Psoas muscle (tissue), 8 donors: ENCODE data around the gene EXOSC2. TPM values are rescaled to one million over a fixed set of nuclear protein-coding genes. Genes with fewer than 3 reads are reported as not detected.
A peak's percentile ranks its signal among the peaks of the same experiment; 100 is the strongest.

Source experiments
- ATAC-seq, 4 donors: fragments of 200-7000 bp; cut with Tn5 transposase; one replicate each; pipeline ENCODE4 v1.9.1; 2020; ENCODE audit warnings: moderate library complexity in 3 of 4, mild to moderate bottlenecking in 2 of 4
- DNase-seq, 2 donors: peaks; one replicate each; pipeline ENCODE4 v3.0.0-alpha.2; 2020
- H3K27ac ChIP-seq: fragments of 200-600 bp; one replicate; pipeline ENCODE4 v1.8.0; 2022
- H3K27me3 ChIP-seq, 3 donors: fragments of 200-600 bp in 1 of 3; one replicate each; pipeline versions ENCODE4 v1.6.1 to v1.8.0; 2013 to 2022; ENCODE audit warnings: low read length in 2 of 3, mild to moderate bottlenecking in 2 of 3, moderate library complexity in 1 of 3; ENCODE audit not compliant: insufficient read depth in 3 of 3
- H3K36me3 ChIP-seq, 2 donors: fragments of 200-600 bp in 1 of 2; one replicate each; pipeline versions ENCODE4 v1.6.1 to v1.8.0; 2013 to 2022; ENCODE audit warnings: low read depth in 1 of 2, mild to moderate bottlenecking in 1 of 2, moderate library complexity in 1 of 2; ENCODE audit not compliant: insufficient read depth in 1 of 2
- H3K4me1 ChIP-seq: fragments of 200-600 bp; one replicate; pipeline ENCODE4 v1.8.0; 2022
- H3K4me3 ChIP-seq: fragments of 200-600 bp; one replicate; pipeline ENCODE4 v1.8.0; 2022; ENCODE audit warnings: mild to moderate bottlenecking
- H3K9me3 ChIP-seq: fragments of 200-600 bp; one replicate; pipeline ENCODE4 v1.8.0; 2022
- CTCF ChIP-seq: fragments of 200-600 bp; IDR thresholded peaks from one replicate; pipeline ENCODE4 v1.8.0; 2022; ENCODE audit warnings: antibody characterized with exemption
- WGBS, 3 donors: extraction: QIAGEN DNeasy Blood & Tissue Kit; methylation state at CpG; one replicate each; pipeline versions ENCODE4 v1.1.6 to v1.1.7; 2013; 5-methylcytosine and 5-hydroxymethylcytosine counted together
- intact Hi-C, 2 donors: fragments of 100-400 bp; cut with DNase I; formaldehyde crosslinking; loops; one replicate each; pipeline versions ENCODE4 v1.11.0 to v1.14.2; 2022
- long read RNA-seq, 2 donors: library from polyadenylated mRNA; unstranded; transcript quantifications; one replicate each; pipeline ENCODE4 v2.0.0, GENCODE V29; 2021
- polyA plus RNA-seq, 3 donors: library from polyadenylated mRNA; stranded (reverse); fragments of 200-250 nt; gene quantifications; one replicate each; pipeline ENCODE4 v1.2.3, GENCODE V29; 2013
- total RNA-seq, 4 donors: library from RNA; stranded (reverse); fragmentation: NEBNext Ultra II Directional in 2 of 4; extraction: Animal tissue kit (Norgen Biotek cat#: 25700) in 2 of 4; gene quantifications; one replicate each; pipeline versions ENCODE4 v1.2.1 to v1.2.4, GENCODE V29; 2021 to 2023
- donor health status: healthy with polysubstance abuse.
- donor health status: DM: no; HTN: no; CAD: no; lungs with moderate emphysema.
- donor health status: Bipolar disorder and iron deficiency.
- donor health status: healthy.
- donor health status: DM: yes; HTN: yes; CAD: no.
- donor health status: DM: no; HTN: no; CAD: no.
- donor health status: DM: no; HTN: no; CAD: no.
- donor health status: DM: yes; HTN: yes; CAD: no.

Gene EXOSC2
- total RNA-seq (10 to 100 TPM; 14.4 to 19.7 (median 16.1) TPM), polyA plus RNA-seq (10 to 100 TPM; 11.8 to 25.0 (median 15.5) TPM)
- long read RNA-seq, donor 1, transcript EXOSC2-204 (9 exons, 2,040 nt), result major isoform, 10 of 12 reads
- long read RNA-seq, donor 1, partial matches to known transcripts, result 0 of 12 reads
- long read RNA-seq, donor 1, other reads (novel, unspliced or antisense), result 1 of 12 reads
- long read RNA-seq, donor 2, transcript EXOSC2-204 (9 exons, 2,040 nt), result major isoform, 37 of 43 reads
- long read RNA-seq, donor 2, partial matches to known transcripts, result 0 of 43 reads
- long read RNA-seq, donor 2, other reads (novel, unspliced or antisense), result 5 of 43 reads

GRCh38 chr9:130693426-130694191 is at the start of gene EXOSC2:
EXOSC2 (plus strand) TSS chr9:130693780; CDS start chr9:130693792, 12 bp downstream.
- peak; percentile 99 for DNase-seq
- Histone ChIP-seq H3K9me3 (no peaks in the 10 kb centered on the region), H3K27ac (peak within 1 kb of the TSS; percentile 66), H3K36me3 (peaks cover 4 to 33% of the 10 kb centered on the region in 2 donors), H3K4me1 (peaks cover 10% of the 10 kb centered on the region), H3K4me3 (peak within 1 kb of the TSS; percentile 82), H3K27me3 (no peaks in the 10 kb centered on the region)
- WGBS, 3 donors, result 1% methylated on average over 40 of the region's 40 CpGs
- no peak for TF ChIP-seq CTCF
- intact Hi-C loops, result no loop called here
- ATAC-seq, result peak; percentile 96 to 98 (median 98)

GRCh38 chr9:130651221-130651620 is 42.4 kb upstream of the EXOSC2 start:
- H3K4me3 ChIP-seq, result no peak overlapping the region
- peaks cover 0 to 23% (median 2%) of the 10 kb centered on the region in 3 donors for H3K27me3 ChIP-seq
- WGBS, 3 donors, result 73 to 83% (median 81%) methylated on average over 15 of the region's 15 CpGs
- H3K4me1 ChIP-seq, result no peaks in the 10 kb centered on the region
- DNase-seq, result no peak
- TF ChIP-seq CTCF, result no peak
- no peak for ATAC-seq
- H3K36me3 ChIP-seq, result no peaks in the 10 kb centered on the region
- no peak overlapping the region for H3K27ac ChIP-seq
- intact Hi-C loops, result no loop called here
- H3K9me3 ChIP-seq, result no peaks in the 10 kb centered on the region

GRCh38 chr9:130651752-130652151 is 41.8 kb upstream of the EXOSC2 start:
- TF ChIP-seq CTCF, result no peak
- H3K4me3 ChIP-seq, result no peak overlapping the region
- no peak overlapping the region for H3K27ac ChIP-seq
- ATAC-seq (no peak), DNase-seq (no peak)
- WGBS, 3 donors, result 89 to 94% (median 92%) methylated on average over 18 of the region's 18 CpGs
- H3K9me3 ChIP-seq, result no peaks in the 10 kb centered on the region
- no peaks in the 10 kb centered on the region for H3K36me3 ChIP-seq
- H3K27me3 ChIP-seq, result peaks cover 0 to 28% (median 2%) of the 10 kb centered on the region in 3 donors
- no peaks in the 10 kb centered on the region for H3K4me1 ChIP-seq
- intact Hi-C loops, result no loop called here

- no peak overlapping the region for H3K4me3 ChIP-seq
- no peaks in the 10 kb centered on the region for H3K36me3 ChIP-seq
- intact Hi-C loops, result no loop called here
- WGBS, 3 donors, result 66 to 68% (median 68%) methylated on average over 6 of the region's 6 CpGs
- no peaks in the 10 kb centered on the region for H3K9me3 ChIP-seq
- no peaks in the 10 kb centered on the region for H3K4me1 ChIP-seq
- TF ChIP-seq CTCF, result no peak
- H3K27me3 ChIP-seq, result peaks cover 7 to 47% (median 17%) of the 10 kb centered on the region in 3 donors
- no peak for ATAC-seq
- H3K27ac ChIP-seq, result no peak overlapping the region
- DNase-seq, result no peak
Observed at GRCh38 chr9:130654879-130655278, 38.7 kb upstream of the EXOSC2 start.
